ENCODE measurements around the gene KRTAP10-11.

GRCh38 chr21:44643741-44644310, 2.4 kb upstream of the KRTAP10-11 start:
- TF ChIP-seq YY1 (IDR thresholded peaks at IDR 0.05; ENCODE audit: insufficient read depth, insufficient read length) (no peak), SUZ12 (IDR thresholded peaks at IDR 0.05; ENCODE audit: extremely low read depth, insufficient read depth, insufficient read length) (no peak), ZNF274 (IDR thresholded peaks at IDR 0.05; ENCODE audit: low read depth, low read length) (no peak)
